Measurements from ENCODE around the gene CADM2.
"Not testable (repeated sequence)": the region's sequence is repeated elsewhere in the genome, so short reads cannot be mapped to it uniquely, and the experiment has no call there.

Gene CADM2

GRCh38 chr3:84958495-84959469 lies at the start of gene CADM2:
Gene CADM2, plus strand, starts transcription at chr3:84958989.
- peak; percentile 63 for DNase-seq

DNA sequence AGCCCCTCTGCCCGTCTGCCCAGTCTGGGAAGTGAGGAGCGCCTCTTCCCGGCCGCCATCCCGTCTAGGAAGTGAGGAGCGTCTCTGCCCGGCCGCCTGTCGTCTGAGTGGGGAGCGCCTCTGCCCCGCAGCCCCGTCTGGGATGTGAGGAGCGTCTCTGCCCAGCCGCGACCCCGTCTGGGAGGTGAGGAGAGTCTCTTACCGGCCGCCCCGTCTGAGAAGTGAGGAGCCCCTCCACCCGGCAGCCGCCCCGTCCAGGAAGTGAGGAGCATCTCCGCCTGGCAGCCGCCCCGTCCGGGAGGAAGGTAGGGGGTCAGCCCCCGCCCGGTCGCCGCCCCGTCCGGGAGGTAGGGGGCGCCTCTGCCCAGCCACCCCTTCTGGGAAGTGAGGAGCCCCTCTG lies 40.2 kb upstream of the CADM2 start:
- DNase-seq = not testable (repeated sequence)

- DNase-seq = no peak
Observed at GRCh38 chr3:84922682-84923081, 36.1 kb upstream of the CADM2 start.

DNA sequence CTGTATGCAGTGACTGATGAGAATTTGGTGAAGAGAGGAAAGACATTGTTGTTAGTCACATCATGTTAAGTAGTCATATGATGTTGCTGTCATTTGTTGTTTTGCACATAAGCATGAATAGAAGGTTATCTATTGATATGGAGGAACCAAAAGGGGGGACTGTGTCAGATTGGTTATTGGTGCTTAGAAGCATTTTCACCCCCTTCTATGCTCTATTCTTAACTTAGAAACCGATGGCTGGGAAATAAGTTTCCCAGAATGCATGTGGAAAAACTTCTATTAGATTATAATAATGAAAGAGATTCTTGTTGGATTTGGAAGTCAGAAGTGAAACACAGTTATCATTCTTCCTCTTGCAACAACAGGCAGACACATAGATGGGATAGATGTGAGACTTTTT lies 33.2 kb upstream of the CADM2 start:
- DNase-seq = no peak

DNA sequence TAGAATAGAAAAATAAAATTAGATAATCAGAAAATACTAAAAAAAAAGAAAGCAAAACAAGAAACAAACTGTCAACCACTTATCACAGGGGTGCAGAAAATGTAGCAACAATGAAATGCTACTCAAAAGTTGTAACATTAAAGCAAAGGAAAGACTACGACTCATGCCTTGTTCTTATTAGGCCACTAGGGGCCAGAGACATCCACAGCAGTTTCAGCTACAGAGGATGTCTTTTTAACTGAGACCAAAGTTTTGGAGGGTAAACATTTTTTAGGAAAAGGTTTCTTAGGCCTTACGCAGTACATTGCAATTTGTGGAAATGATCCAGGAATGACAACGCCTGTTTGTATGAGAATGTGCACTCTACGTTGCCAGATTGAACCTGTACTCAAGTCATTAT lies 15.4 kb upstream of the CADM2 start:
- DNase-seq = no peak

- DNase-seq = no peak
Observed at GRCh38 chr3:84946240-84946639, 12.5 kb upstream of the CADM2 start.

DNA sequence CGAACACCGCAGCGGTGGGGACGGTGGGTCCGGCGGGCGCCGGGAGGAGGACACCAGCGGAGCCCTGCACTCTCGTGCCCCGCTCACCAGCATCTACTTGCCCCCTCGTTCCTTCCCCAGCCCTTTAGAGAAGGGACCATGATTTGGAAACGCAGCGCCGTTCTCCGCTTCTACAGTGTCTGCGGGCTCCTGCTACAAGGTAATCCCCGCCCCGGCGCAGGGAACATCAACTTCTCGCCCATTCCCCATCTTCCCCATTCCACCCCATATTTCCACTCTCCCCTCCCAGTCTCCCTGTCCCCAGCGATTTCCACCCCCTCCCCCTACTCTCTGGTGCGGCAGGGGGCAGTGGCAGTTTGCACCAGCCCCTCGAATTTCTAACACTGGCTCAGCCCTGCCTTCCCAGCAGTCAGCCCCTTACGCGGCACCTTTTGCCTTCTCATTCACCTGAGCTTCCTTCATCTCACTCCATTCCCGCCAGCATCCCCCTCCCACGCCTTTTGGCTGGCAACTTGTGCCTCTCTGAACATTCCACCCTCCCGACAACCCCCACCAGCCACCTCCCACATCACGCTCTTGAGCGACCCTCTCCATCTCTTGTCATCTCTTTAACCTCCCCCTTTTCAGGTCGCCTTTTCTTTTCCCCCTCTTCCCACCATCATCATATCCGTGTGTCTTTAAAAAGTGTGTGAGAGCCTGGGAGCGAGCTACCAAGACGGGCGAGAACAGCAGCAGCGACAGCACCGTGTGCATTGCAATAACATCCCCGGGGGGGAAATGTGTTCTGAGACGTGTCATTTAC lies 882 bp downstream of the CADM2 start:
- DNase-seq = no peak

DNA sequence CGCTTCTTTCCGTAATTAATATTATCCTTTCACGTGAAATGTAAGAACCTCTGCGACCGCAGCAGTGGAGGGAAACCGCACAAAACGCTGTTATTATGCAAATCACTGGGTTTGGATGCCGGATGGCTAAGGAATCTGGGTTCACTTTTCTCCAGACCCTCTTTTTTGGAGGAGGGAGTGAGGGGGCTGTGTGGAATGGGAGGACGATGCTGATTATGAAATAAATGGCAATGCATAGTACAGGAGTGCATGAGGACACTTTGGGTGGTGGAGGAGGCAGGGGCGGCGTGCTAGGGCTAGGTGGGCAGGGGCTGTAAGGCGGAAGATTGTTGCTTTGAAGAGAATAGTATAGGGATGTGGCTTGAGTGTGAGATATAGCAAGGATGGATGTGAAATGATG lies 1.8 kb downstream of the CADM2 start:
- DNase-seq = no peak

DNA sequence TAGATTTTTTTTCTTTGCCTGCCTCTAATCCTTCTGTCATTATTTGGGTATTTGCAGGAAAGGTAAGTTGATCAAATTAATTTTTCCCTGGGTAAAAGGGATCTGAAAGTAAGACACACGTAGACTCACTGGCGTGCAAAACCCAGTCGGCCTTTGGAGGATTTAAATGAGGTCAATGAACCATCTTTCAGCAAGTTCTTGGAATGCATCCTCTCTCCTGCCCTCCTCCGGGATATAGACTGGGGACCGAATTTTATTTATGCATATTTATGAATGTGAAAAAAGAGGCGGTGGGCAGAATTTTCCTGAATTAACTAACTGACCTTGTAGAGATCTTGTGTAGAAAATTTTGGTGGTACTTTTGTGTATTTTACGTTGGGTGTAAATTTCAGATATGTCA lies 2.2 kb downstream of the CADM2 start:
- no peak for DNase-seq

DNA sequence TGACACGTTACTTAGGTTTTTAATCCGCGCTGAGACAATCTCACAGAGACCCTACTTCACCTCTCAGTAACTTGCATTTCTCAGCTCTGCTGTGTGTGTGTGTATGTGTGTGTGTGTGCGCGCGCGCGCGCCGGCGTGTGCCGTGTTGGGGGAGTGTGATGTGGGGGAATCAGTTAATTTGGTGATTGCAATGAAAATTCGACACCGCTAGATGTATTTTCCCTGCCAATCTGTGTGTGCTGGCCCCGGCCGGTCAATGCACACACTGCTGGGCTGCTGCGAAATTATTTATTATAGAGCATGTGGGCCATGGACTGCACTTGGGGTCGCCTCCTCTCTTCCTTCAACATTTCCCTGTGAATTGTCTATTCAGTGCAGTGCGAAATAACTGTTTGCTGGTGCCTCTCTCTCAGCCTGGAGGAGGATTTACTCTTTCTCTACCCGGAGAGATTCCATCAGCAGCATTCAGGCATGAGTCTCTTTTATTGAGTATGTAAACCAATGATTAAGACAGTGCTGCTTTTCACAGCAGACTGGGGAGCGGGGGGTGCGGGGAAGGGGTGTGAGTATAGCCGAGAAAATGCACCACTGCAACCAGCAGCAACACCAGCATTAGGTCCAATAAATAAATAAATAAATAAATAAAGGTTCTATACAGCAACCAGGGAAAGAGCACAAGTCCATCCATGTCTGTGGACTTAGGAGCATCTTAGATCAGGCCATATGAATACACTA lies 2.9 kb downstream of the CADM2 start:
- DNase-seq = no peak

DNA sequence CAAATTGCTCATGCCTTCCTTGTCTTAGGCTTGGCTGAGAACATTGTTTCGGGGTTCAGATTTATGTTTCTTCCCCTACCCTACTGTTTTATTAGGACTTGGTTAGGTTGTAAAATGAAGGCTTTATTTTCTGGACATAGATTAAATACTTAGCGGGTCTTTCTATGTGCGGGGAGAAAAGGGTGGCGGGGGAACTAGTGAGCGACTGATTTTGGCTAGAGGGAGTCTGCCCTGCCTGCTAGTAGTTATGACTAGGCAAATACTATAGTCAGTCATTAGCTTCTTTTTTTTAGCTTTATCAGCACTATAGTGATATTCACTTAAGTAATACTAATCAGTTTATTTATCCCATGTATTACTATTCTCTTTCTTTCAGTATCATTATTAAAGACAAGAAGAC lies 3.6 kb downstream of the CADM2 start:
- DNase-seq = no peak

- DNase-seq = no peak
Observed at GRCh38 chr3:84963137-84963536, 4.3 kb downstream of the CADM2 start.

GRCh38 chr3:84965141-84965540 lies 6.4 kb downstream of the CADM2 start:
- DNase-seq = no peak

DNA sequence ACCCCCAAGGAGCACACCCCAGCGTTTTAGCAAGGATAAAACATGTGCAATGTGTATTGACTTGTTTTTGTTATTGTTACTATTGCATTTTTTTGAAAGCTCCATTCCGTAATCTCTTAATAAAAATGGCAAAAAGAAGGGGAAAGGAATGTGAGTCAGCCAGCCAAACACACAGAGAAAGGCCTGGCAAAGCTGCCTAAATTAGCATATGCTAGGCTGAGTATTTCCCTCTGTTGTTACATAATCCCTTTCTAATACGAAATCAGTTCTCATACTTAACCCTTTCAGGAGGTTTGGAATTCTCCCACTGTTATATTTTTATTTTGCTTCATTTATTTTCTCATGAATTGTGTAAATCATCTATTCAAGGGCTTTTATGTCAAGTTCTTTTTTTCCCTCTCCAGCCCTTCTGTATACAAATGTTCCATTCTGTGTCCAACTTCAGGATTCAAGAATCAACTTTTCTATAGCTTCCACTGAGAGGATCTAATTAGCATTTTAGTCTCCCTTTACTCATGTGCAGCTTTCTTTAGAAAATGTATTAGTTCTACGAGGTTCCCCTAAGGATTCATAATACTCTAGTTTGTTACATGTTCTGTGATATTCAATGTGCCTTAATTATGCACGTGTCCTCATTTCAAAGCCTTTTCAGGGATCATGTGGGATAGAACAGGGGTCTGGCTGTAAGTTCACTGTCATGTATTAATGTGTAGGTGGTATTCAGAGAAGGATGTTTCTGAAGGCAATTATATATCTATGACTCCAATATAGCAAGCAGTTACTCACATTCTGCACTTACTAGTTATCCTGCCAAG lies 9.2 kb downstream of the CADM2 start:
- DNase-seq = no peak

DNA sequence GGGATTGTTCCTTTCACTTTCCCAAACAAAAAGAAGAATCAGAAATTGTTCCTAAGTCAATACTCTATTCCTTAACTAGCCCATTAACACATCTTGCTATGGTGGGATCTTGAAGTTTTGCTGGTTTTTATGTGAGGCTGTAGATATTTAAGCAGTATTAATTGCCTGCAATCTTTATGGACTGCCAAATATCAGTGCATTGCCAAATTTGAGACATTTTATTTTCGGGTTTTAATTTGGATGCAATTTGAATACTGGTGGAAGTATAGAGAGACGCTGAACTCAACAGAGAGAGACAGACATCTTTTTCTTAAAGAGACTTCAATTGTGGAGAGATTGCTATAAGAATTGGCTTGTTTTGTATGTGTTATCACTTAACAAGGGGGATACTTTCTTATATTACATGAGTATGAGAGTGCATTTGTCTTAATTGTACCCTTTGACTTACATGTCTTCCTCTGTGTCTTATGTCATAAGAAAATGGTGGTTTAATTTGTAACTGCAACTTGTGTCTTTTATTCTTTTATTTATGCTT lies 10.0 kb downstream of the CADM2 start:
- DNase-seq = no peak

- no peak for DNase-seq
Observed at GRCh38 chr3:84974347-84974746, 15.6 kb downstream of the CADM2 start.

DNA sequence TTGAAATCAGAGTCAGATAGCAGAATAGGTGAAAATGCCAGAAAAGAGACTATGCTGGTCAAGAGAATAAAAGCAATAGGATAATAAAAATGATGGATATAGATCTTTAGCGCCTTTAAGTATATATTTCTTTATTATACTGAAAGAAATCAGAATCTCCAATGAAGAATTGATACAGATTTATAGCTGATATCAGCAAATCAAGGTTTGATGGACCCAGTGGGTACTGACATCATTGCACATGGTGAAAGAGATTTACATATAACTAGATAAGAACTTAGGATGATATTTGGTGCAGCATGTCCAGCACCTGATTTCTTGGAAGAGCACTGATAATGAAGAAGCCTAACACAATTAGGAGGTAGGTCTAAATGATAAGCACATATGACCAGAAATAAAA lies 18.2 kb downstream of the CADM2 start:
- DNase-seq = no peak

- no peak for DNase-seq
Observed at GRCh38 chr3:84978843-84979242, 20.1 kb downstream of the CADM2 start.

- DNase-seq = no peak
Observed at GRCh38 chr3:84980011-84980410, 21.2 kb downstream of the CADM2 start.

DNA sequence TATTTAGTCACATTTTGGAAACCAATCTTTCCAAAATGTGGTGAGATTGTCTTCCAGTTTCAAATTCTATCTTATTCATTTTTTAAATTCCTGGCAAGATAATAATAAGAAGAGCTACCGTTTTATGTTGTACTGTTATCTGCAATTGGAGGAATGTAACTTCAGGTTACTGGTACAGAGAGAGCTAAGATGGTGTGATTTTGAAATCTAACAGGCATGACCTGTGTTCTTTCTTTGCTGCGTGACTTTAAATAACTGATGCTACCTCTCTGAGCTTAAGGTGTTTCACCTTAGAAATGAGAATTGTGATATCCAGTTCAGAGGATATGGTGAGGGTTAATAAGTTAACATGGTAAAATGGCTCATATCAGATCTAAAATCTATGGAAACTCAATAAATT lies 21.7 kb downstream of the CADM2 start:
- DNase-seq = no peak

GRCh38 chr3:84983490-84983889 lies 24.7 kb downstream of the CADM2 start:
- no peak for DNase-seq

- DNase-seq = no peak
Observed at GRCh38 chr3:84984429-84984828, 25.6 kb downstream of the CADM2 start.
